GM10847 (cell line): ENCODE measurements around the gene PGAM2.

Source experiments
- POLR2A ChIP-seq: IDR thresholded peaks from 2 replicates; pipeline ENCODE4 v1.6.1; 2011; ENCODE audit not compliant: insufficient read length; ENCODE audit errors: extremely low read depth

PGAM2 gene

DNA sequence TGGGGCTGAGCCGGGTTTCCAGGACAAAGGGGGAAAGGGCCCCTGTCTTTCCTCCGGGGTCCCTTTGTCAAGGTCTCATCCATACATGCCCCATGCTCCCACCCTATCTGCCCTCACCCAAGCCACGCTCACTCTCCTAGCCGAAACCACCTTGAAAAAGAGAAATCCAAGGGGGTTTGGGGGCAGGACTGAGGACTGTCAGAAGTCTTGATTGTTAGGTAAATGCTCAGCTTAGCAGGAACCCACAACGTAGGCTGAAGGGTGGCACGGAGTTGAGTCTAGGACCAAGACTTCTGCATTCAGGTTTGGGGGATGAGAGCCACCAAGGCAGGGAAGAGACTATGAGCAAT, 719 bp upstream of the PGAM2 start:
- no peak for TF ChIP-seq POLR2A

DNA sequence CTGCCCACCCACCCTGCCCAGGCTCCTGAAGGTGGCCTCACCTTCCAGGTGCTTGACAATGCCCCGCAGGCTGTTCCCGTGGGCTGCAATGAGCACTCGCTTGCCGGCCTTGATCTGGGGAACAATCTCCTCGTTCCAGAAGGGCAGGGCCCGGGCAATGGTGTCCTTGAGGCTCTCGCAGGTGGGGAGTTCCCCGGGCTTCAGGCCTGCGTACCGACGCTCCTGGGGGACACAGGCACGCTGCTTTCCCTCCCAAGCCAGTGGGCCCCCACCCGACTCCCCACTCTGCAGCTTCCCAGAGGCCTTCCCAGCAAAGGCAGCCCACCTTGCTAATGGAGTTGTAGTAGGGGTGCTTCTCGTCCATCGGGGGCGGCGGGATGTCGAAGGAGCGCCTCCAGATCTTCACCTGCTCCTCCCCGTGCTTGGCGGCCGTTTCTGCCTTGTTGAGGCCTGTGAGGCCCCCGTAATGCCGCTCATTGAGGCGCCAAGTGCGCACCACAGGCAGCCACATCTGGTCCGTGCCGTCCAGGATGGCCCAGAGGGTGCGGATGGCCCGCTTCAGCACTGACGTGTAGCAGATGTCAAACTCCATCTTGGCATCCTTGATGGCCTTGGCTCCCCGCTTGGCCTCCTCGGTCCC, 456 bp downstream of the PGAM2 start:
- no peak for TF ChIP-seq POLR2A

- no peak for TF ChIP-seq POLR2A
Measured at GRCh38 chr7:44063894-44064651, 1.3 kb downstream of the PGAM2 start.

DNA sequence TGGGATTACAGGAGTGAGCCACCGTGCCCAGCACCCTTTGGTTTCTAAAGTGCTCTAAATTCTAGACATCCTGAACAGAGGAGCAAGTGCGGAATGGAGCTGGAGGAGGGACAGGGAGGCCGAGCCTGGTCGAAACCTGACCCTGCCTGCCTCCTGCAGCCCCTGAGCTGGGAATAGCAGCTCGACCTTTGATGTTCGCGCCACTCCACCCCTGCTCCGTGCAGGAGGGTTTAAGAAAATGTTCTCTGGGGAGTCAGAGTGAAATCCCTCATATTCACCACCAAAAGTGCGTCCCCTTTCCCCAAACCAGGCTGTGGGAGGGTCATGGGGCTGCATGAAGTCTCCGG, 1.8 kb downstream of the PGAM2 start:
- no peak for TF ChIP-seq POLR2A

- no peak for TF ChIP-seq POLR2A
Measured at GRCh38 chr7:44062903-44063295, 2.5 kb downstream of the PGAM2 start.

- no peak for TF ChIP-seq POLR2A
Measured at GRCh38 chr7:44062180-44062902, 3.0 kb downstream of the PGAM2 start.

GRCh38 chr7:44061645-44062179, 3.7 kb downstream of the PGAM2 start:
- no peak for TF ChIP-seq POLR2A

DNA sequence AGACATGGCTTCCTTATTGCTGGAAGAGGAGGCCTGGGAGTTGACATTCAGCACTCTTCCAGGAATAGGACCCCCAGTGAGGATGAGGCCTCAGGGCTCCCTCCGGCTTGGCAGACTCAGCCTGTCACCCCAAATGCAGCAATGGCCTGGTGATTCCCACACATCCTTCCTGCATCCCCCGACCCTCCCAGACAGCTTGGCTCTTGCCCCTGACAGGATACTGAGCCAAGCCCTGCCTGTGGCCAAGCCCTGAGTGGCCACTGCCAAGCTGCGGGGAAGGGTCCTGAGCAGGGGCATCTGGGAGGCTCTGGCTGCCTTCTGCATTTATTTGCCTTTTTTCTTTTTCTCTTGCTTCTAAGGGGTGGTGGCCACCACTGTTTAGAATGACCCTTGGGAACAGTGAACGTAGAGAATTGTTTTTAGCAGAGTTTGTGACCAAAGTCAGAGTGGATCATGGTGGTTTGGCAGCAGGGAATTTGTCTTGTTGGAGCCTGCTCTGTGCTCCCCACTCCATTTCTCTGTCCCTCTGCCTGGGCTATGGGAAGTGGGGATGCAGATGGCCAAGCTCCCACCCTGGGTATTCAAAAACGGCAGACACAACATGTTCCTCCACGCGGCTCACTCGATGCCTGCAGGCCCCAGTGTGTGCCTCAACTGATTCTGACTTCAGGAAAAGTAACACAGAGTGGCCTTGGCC, 4.3 kb downstream of the PGAM2 start:
- TF ChIP-seq POLR2A, result no peak

DNA sequence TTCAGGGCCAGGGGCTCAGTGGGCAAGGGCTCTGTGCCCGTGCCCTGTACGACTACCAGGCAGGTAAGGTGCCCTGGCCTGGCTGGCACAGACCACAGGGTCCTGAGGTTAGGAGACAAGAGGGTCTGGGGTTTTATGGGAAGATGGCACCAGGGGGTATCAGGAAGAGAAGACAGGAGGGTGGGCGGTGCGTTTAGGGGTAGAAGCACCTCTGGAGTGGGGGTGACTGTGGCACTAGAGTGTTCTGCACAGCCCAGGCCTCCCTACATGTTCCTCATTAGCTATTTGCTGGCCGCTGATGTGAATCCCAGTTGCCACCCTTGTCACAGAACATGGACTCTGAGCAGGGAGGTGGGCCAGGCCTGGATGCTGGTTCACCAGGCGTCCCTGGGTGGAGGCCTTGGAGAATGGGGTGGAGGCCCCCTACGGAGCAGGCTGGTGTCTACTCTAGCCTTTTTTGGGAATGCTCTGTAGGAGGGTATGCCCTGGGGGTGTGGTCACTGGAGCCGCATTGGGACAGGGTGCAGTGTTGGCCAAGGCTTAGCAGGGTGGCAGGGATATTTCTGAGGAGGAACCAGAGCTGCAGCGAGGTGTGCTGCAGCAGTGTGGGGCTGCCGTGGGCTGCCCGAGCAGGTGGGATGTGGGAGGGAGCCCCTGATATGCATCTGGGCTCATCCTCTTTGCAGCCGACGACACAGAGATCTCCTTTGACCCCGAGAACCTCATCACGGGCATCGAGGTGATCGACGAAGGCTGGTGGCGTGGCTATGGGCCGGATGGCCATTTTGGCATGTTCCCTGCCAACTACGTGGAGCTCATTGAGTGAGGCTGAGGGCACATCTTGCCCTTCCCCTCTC, 5.0 kb downstream of the PGAM2 start:
- no peak for TF ChIP-seq POLR2A

- TF ChIP-seq POLR2A, result no peak
Measured at GRCh38 chr7:44059219-44060090, 5.9 kb downstream of the PGAM2 start.

DNA sequence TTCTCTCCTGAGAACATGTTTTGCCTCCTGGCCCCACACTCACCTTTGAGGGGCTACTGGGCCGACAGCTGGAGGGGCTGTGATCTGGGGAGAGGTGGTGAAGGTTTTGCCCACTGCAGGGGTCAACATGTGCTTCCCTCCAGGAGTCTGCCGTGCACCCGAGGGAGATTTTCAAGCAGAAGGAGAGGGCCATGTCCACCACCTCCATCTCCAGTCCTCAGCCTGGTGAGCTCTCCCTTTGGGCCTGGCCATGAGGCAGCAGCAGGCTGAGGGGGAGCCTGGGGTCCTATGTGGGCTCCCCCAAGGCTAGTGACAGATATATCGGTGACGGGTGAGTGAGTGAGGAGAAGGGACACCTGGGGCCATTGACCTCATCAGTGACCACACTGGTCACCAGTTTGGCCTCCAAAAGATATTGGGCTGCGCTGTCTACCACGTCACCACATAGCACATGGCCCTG, 6.6 kb downstream of the PGAM2 start:
- no peak for TF ChIP-seq POLR2A

DNA sequence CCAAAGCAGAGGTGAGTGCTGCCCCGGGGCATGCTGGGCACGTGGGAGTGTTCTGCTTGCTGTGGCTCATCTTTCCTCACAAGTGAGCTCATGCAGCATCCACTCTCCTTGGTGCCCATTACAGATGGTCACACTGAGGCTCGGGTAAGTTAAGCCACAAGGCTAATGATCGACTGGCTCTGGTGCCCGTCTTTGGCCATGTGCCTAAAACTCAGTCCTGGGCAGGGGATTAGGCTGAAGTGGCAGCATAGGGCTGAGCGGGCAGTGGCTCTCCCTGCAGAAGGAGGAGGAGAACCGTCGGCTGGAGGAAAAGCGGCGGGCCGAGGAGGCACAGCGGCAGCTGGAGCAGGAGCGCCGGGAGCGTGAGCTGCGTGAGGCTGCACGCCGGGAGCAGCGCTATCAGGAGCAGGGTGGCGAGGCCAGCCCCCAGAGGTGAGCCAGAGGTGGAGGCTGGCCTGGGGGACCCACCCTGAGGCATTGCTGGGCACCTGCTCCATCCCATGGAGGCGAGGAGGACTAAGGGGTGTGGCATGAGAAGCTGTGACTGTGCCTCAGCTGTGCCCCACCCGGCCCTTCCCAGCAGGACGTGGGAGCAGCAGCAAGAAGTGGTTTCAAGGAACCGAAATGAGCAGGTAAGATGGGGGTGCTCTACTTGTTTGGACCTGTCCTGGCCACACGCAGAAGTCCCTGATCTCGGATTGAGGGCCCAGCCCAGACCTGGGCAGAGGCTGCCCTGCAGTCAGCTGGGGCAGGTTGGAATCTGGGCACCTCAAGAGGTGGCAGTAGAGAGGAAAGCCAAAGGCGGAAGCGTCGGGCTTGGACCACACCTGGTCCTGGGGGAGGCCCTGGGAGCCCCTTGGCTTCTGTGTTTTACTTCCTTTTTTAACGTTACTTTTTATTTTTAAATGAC, 7.3 kb downstream of the PGAM2 start:
- TF ChIP-seq POLR2A, result no peak
